Astrocyte of the cerebellum (primary cell): ENCODE results near the gene PLA2G4B.

Source experiments
- DNase-seq: peaks from one replicate; pipeline ENCODE4 v3.0.0-alpha.2; 2011; ENCODE audit warnings: low read depth
- H3K4me3 ChIP-seq: 2 replicates; pipeline ENCODE4 v1.5.1; 2011; ENCODE audit warnings: mild to moderate bottlenecking, low read depth, low read length, moderate library complexity
- CTCF ChIP-seq: IDR thresholded peaks from 2 replicates; pipeline ENCODE4 v1.5.1; 2012; ENCODE audit warnings: low read length, low read depth, moderate library complexity, mild to moderate bottlenecking; ENCODE audit errors: missing control alignments
- in situ Hi-C: cut with HindIII; loops from 2 replicates; pipeline ENCODE4 v1.10.0; 2017; ENCODE audit warnings: low sequenced_read_pairs

The PLA2G4B gene

GRCh38 chr15:41885321-41885720, 46.7 kb downstream of the PLA2G4B start:
- DNase-seq = no peak
- in situ Hi-C loops = loop anchor here (25.0 kb wide), 1 partner anchor 98 kb away; no protein-coding TSS in a partner anchor
- no peak for TF ChIP-seq CTCF
- no peak overlapping the region for H3K4me3 ChIP-seq

- in situ Hi-C loops = loop anchor here (25.0 kb wide), 1 partner anchor 99 kb away; no protein-coding TSS in a partner anchor
- H3K4me3 ChIP-seq = no peak overlapping the region
- DNase-seq = no peak
- TF ChIP-seq CTCF = no peak
These were observed 47.2 kb downstream of the PLA2G4B start for GRCh38 chr15:41885841-41886240.

- in situ Hi-C loops = loop anchor here (25.0 kb wide), 1 partner anchor 99 kb away; no protein-coding TSS in a partner anchor
- TF ChIP-seq CTCF = no peak
- no peak overlapping the region for H3K4me3 ChIP-seq
- no peak for DNase-seq
These were observed 48.1 kb downstream of the PLA2G4B start for GRCh38 chr15:41886741-41887140.

GRCh38 chr15:41887161-41887560, 48.5 kb downstream of the PLA2G4B start:
- no peak overlapping the region for H3K4me3 ChIP-seq
- TF ChIP-seq CTCF = no peak
- in situ Hi-C loops = loop anchor here (25.0 kb wide), 1 partner anchor 100 kb away; no protein-coding TSS in a partner anchor
- DNase-seq = no peak

- DNase-seq = no peak
These were observed 49.2 kb downstream of the PLA2G4B start for GRCh38 chr15:41887893-41888292.

GRCh38 chr15:41888662-41889253, 50.1 kb downstream of the PLA2G4B start:
- H3K4me3 ChIP-seq = no peak overlapping the region
- DNase-seq = no peak
- in situ Hi-C loops = loop anchor here (25.0 kb wide), 1 partner anchor 101 kb away; no protein-coding TSS in a partner anchor
- TF ChIP-seq CTCF = no peak

More at GRCh38 chr15:41887893-41888292, 49.2 kb downstream of the PLA2G4B start:
- no peak for TF ChIP-seq CTCF
- H3K4me3 ChIP-seq = no peak overlapping the region
- in situ Hi-C loops = loop anchor here (25.0 kb wide), 1 partner anchor 101 kb away; no protein-coding TSS in a partner anchor
